HFF-Myc (cell line): ENCODE results near the gene PRAC1.

ENCODE experiments used
- DNase-seq: peaks from one replicate; pipeline ENCODE4 v3.0.0-alpha.2; 2011; ENCODE audit warnings: low read depth; ENCODE audit errors: extremely low read depth
- H3K4me3 ChIP-seq: replicated peaks from 2 replicates; pipeline ENCODE4 v1.5.1; 2011; ENCODE audit warnings: low read depth, mild to moderate bottlenecking, control low read depth, low read length
- TF ChIP-seq, protein P1 (sequence below): IDR thresholded peaks from 2 replicates; pipeline ENCODE4 v1.5.1; 2012; ENCODE audit warnings: mild to moderate bottlenecking, low read depth, low read length, control low read depth; ENCODE audit errors: missing control alignments

Gene PRAC1

DNA sequence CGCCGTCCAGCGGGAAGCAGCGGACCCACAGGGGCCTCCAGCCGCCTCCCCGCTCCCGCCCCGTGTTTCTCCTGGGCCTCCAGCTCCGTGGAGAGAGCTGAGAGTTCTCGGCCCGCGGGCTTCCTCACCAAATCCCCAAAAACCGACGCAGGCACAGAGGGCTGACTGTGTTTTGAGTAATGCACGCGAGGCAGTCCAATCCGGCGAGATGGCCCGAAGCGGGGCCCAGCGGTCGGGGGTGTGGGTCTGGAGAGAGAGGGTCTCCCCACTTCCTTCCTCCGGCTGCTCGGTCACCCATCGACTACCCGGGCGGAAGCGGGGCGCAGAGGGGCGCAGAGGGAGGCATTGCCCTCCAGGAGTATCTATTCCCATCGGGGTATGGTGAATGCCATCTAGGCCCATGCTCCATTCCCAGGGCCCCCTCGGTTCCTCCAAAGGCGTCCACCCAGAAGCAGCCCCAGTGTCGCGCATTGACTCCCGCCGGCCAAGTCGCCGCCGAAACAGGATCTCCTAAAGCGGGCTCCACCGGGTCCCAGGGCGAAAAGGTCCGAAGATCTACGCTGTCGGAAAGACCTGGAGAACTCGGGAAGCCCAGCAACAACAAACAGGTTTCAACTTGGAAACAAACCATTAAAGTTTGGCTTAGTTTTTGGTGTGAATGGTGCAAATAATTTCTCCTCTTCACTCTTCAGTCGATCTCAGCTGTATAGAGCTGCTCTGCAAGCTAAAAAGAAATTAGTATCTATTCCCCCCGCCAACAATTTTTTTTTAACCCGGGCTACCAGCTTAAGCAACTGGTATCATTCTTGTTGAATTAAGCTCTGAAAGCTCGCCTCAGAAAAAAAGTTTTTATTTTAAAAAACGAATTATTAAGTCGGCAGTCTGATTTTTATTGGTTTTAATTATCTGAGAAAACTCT, 25.4 kb upstream of the PRAC1 start:
- no peak overlapping the region for H3K4me3 ChIP-seq
- TF ChIP-seq, protein P1, sequence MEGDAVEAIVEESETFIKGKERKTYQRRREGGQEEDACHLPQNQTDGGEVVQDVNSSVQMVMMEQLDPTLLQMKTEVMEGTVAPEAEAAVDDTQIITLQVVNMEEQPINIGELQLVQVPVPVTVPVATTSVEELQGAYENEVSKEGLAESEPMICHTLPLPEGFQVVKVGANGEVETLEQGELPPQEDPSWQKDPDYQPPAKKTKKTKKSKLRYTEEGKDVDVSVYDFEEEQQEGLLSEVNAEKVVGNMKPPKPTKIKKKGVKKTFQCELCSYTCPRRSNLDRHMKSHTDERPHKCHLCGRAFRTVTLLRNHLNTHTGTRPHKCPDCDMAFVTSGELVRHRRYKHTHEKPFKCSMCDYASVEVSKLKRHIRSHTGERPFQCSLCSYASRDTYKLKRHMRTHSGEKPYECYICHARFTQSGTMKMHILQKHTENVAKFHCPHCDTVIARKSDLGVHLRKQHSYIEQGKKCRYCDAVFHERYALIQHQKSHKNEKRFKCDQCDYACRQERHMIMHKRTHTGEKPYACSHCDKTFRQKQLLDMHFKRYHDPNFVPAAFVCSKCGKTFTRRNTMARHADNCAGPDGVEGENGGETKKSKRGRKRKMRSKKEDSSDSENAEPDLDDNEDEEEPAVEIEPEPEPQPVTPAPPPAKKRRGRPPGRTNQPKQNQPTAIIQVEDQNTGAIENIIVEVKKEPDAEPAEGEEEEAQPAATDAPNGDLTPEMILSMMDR: no peak
- DNase-seq: no peak

DNA sequence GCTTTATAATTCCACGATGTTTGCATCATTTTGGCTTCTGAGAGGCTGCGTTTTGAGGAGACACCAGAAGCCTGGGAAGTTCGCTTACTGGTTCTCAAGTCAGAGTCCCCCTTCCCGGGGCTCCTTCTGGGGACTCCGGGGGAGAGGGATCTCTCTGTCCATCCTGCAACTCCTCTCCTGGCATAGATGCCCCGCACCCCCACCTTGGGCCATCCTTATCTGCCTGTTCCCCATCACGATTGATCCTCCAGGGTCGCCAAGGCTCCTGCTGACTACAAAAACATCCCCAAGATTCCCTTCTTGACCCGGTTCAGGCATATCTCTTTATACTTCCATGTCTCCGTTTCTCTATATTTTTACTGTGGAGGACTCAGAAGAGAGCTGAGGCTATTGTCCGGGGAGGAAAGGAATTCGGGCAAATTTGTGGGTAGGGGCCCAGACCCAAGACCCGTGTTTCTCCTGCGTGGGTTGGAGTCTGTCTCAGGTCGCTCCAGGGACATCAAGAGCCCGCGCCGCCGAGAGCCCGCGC, 24.7 kb upstream of the PRAC1 start:
- TF ChIP-seq, protein P1: no peak
- no peak for DNase-seq
- no peak overlapping the region for H3K4me3 ChIP-seq

DNA sequence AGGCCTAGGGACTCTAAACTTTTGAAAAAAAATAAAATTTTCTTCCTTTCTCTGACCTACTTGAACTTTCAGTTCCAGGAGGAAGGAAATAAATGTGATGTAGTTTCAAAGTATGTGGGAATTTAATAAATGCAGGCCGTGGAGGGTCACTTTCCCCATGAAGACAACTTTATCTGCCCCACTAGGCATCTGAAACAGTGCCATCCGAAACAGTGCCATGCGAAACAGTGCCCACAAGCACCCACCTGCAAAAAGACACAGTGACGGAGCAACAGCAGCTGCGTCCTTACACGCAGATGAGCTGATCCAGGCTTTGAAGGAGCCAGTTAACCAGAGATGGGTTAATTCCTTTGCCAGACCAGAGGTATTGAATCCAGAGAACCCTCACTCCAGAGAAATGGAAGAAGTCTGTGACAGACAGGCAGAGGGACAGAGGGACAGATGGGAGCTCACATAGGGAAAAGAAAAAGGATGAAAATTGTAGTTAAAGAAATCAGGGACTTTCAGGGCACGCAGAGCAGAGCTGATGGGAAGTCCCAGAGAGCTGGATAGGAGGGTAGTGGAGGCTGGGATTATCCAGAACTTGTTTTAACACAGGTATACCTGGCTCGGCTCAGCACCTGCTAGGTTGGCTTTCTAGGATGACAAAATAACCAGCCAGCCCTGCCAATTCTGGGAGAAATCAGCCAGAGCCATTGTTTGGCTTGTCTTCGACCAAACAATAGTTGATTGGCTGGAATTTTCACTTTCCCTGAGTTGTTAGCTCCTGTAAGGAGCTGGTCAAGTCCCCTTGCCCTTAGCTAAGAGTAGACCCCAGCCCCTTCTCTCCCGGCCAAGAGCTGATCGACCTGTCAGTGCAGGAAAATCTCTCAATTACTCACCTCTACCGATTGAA, 23.3 kb upstream of the PRAC1 start:
- TF ChIP-seq, protein P1: no peak
- DNase-seq: no peak

DNA sequence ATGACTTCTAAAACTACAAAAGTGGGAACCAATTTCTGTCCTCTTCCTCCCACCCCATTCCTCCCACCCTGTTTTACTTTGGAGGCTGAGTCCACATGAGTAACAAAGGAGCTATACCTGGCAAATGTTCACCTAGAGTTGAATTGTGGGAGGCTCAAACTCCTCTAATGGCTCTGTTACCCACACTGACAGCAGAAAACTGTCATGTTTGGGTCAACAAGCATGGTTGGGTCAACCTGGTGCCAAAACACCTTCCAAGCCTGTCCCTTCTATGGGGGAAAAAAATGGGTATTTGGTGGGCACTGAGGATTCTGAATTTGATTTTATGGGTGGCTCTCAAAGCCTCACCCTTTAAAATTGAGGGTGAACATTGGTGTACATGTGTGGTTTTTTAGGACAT, 18.2 kb upstream of the PRAC1 start:
- no peak overlapping the region for H3K4me3 ChIP-seq
- DNase-seq: no peak
- TF ChIP-seq, protein P1: no peak

More for the DNA sequence above, 23.3 kb upstream of the PRAC1 start:
- H3K4me3 ChIP-seq: no peak overlapping the region

DNA sequence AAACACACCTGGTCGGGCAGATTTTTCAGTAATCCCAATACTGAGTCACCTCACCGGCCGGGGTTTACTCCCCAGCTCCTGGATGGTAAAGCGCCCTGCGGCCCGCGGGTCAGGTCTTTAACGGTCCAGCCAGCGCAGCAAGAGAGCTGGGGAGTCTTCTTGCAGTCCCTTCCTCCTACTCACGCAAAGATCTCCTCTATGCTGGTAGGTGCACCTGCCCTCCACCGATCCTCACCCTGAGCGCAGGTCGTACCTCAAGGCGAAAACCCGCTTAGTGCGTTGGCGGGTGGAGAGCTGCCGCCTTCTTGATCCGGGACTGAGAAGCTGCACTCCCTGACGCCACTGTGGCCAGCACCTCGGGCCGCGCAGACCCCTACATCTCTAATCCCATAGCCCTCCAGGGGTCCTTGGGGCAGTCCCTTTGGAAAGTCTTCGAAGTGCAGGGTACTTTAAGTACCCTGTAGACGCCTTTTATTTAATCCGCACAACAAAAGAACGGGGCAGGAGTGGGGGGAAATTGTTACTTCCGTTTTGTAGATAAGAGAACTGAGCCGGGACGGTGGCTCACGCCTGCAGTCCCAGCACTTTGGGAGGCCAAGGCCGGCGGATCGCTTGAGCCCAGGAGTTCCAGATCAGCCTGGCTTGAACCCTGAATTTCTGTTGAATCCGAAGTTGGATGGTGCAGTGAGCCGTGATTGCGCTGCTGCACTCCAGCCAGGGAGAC, 16.6 kb upstream of the PRAC1 start:
- no peak for DNase-seq

DNA sequence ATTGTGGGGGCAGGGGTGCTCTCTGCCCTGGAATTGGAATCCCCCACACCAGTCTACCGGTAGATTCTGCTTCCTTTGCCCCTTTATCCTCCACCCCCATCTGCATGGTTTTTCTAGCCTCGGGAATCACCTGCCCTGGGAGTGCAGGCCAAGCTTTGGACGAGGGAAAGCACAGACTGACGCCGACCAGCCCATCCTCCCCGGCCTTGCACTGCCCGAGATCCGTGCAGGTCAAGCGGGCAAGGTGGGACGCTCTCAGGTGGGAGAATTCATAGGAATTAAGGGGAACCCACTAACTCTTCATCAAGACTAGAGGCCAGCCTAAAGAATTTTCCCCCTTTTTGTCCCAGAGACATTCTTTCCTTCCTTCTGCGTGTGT, 16.1 kb upstream of the PRAC1 start:
- no peak overlapping the region for H3K4me3 ChIP-seq
- TF ChIP-seq, protein P1: no peak
- DNase-seq: no peak

More for the DNA sequence above, 16.6 kb upstream of the PRAC1 start:
- TF ChIP-seq, protein P1: no peak
- H3K4me3 ChIP-seq: no peak overlapping the region
